Measurements from ENCODE around the gene MEIS2.
A peak's percentile ranks its signal among the peaks of the same experiment; 100 is the strongest.

The MEIS2 gene

DNA sequence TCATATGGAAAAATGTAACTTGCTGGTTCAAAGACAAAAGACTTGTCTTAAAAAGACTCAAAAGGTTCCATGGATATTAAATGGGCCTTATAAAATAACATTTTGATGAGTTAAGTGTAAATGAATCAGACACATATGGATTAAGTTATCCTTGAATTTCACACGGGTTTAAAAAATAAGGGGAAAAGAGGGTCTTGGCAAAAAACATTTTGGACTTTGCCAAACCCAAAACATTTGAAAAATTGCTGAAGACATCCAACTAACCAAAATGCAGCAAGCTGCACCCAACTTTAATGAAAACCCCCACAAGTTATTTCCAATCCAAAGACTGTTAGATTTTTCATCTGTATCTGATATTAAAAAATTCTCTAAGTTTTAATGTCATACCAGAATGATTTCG, 200.7 kb downstream of the MEIS2 start:
- DNase-seq (ENCODE audit: low spot score), result peak; percentile 22

DNA sequence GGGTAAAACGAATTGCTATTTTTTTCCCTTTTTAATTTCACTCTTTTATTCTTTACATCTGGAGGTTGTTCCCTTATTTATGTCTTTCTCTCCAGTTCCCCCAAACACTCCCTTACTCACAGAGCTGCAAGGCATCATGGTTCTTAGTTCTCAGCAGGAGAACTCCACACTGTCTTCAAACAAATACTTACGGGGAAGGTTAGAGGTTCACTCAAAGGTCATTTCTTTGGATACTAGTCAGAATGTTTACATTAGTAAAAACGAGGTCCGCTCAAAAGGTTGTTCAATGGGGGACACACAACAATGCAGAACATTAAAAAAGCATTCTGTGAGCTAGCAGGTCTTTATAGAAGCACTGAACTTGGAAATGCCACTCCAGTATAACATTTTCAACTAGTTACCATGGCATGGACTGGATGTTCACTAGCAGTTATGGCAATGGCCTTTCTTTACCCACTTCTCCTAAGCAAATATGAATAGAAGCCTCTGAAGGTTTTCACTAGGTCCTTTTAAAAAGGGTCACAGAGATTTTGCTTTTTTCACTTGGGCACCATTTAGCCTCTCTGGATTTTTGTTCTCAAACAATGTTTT, 201.7 kb downstream of the MEIS2 start:
- no peak for DNase-seq (ENCODE audit: low spot score)

DNA sequence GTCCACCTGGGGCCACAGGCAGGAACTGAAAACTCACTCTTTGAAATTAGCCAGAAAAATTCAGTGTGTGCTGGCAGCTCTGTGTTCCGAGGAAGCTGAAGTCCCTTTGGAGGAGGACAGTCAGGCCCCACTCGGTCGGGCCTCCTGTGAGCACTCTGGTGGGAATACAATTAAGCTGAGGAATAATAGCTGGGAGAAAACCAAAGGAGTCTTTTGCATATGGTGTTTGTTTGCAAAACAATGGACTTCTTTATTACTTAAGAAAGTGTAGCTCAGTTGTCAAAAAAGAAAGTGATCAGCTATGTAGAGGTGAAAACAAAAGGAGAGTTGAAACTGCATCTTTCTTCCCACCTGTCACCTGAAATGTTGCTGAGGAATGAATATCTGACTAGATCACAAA, 202.5 kb downstream of the MEIS2 start:
- DNase-seq (ENCODE audit: low spot score), result no peak

DNA sequence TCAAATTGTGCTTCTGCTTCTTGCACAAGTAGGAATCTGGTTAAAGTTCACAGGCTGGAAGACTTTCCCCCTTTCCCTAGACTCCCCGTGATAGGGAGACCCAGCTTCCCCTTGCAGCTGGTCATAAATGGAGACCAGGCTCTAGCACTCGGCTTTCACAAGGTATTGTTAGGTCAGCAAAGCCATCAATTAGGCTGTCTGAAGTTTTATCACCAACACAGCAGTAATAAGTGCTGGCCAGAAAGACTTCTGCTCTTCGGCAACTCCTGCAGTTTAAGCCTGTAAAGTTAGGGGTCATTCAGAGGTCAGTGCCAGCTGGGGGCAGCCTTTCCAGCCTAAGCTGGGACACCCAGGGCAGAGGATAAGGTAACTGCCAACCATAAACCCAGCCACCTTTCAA, 203.4 kb downstream of the MEIS2 start:
- DNase-seq (ENCODE audit: low spot score), result no peak

DNA sequence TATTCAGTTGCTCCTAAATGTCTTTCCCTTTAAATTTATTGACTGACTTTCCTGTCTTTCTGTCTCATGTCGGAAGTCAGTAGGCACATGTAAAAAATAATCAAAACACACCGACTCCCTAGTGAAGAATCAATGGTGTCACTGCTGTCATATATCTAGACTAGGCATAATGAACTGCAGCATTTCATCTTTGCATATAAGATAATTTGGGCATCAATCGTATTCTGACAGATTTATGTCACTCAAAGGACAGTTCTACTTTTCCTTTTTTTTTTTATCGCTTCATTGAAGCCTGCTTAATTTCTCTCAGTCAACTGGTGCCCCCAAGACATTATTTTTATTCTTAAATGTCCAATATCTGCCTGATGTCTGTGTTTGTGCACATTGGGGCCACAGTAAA, 206.3 kb downstream of the MEIS2 start:
- DNase-seq (ENCODE audit: low spot score), result no peak

DNA sequence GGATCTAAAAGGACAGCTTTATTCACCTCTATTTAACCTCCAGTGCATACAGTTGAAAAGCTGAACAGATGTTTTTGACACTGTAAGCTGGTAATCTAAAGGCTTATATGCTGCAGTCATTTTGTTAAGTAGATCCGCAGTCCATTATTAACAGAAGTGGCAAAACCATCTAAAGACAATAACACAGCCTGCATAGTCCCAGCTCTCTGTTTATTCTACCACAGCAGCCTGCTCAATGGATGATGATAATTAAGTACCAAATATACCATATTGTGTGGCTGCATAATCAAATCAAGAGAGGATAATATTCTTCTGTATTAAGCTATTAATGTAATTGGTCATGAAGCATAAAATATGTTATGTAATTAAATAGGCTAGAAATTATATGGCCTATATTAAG, 207.1 kb downstream of the MEIS2 start:
- no peak for DNase-seq (ENCODE audit: low spot score)

DNA sequence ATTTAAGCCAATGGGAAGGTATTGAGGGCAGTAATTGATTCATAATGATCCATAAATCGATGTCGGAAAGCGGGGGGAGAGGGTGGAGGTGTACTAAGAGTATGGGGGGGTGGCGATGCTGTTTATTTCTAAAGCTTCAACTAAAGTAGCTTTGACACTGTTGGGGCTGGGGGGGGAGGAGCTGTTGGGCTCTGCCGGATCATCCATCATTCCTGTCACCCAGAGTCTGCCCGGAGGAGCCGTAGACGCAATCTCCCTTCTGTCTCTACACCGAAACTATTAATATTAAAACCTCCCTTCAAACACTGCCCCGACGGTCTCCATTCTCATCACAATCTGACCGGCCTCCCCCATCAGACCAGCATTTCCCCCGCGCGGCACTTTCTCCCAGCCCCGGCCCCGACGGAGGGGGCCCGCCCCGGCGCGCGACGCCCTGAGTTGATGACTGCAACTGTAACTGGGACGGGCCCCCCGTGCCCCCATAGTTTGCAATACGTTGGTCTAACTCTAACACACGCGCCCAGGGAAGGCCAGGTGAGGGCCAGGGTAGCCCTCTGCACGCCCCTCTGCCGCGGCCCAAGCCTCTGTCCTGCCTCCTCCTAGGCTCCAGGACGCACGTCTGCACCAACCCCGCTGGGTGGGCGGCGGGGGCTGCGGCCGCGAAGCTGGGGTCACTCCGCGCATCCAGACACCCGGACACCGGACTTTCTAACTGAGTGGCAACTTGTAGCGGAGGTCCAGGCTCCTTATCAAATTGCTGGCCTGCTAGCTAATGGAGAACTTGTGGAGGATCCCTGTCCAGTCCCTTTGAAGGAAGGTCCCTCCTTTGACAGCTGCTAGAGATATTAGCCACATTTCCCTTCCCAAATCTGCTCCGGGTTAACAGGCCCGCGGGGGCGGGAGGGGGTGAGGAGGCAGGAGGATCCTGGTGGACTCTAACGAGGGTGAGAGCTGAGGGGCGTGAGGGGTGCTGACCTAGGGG, 212.0 kb downstream of the MEIS2 start:
- peak; percentile 69 for DNase-seq (ENCODE audit: low spot score)

DNA sequence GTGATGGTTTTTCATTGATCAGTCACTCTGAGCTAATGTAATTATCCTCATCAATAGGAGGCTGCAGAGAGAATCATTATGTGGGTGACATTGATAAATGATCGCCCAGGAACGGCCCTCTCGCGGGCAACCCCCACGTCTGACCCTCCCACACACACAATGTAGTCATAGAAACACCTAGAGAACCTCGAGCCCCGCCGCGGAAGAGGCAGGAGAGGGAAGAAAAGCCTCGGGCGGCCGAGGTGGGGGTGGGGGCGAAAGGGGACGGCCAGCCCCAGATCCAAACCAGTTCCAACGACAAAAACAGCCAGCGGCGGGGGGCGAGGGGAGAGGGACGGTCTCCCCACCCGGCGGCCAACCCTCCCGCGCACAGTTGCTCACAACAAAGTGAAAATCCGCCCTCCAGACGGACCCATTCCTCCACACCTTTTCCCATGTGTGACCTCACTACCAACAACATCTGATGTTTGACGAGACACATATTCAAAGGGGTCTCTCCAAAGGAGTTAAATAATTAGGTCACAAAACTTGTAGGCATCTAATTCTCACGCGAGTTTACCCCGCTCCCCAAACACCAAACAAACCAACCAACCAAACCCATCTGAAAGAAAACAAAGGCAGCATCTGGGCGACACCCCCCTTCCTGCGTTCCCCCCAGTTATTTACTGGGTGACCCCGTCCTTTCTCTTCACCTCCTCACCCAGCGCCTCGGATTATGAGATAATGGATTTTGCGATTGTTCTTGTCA, 213.0 kb downstream of the MEIS2 start:
- DNase-seq (ENCODE audit: low spot score), result peak; percentile 52

DNA sequence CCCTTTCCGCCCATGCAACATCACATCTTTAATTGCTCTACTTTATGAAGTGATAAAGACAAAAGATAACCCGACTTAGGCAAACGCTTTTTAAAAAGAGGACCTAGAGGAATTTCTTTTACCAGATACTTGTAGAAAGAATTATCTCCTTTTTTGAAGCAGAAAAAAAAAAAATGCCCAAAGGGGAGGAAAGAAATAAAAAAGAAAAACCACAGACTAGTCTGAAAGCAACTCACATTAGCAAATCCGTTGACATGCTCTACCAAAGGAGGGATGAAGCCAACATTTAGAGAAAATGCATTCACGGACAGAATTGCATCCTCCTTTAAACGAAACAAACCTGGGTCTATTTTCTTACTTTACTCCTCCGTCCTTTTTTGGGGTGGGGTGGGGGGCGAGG, 213.6 kb downstream of the MEIS2 start:
- DNase-seq (ENCODE audit: low spot score), result no peak

DNA sequence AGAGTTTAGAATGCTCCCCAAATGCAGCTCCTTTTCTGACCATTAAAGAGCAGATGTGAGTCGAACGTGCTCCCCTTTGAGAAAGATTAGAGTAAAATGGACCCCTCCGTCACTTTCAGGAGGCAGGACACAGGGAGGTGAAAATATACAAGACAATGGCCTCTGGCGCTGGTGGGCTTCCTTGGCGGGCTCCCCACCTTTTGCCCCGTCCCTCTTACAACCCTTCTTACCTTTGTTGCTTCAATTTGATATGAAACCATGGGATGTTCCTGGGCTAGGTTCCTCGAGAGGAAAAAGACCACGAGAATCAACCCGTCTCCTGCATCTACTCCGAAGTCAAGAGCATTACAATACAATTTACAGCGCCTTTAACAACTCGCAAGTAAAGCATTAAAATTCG, 214.2 kb downstream of the MEIS2 start:
- DNase-seq (ENCODE audit: low spot score), result no peak

DNA sequence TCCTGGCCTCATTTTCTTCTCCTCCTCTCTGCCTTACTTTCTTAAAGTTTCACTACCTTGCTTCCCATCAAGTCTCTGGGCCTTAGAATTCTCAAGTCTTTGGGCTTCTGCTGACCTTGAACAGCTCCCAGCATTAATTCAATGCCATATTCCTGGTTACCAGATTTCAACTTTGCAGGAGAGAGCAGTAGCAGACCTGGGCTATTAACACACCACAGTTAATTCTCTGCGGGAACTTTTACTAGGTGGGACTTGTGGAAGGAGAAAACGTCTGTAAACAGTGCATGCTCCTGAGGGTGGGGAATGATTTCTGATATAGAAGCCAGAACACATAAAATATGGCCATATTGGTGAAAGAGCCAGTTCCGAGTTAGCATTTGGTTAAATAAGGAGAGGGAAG, 214.6 kb downstream of the MEIS2 start:
- DNase-seq (ENCODE audit: low spot score), result no peak

DNA sequence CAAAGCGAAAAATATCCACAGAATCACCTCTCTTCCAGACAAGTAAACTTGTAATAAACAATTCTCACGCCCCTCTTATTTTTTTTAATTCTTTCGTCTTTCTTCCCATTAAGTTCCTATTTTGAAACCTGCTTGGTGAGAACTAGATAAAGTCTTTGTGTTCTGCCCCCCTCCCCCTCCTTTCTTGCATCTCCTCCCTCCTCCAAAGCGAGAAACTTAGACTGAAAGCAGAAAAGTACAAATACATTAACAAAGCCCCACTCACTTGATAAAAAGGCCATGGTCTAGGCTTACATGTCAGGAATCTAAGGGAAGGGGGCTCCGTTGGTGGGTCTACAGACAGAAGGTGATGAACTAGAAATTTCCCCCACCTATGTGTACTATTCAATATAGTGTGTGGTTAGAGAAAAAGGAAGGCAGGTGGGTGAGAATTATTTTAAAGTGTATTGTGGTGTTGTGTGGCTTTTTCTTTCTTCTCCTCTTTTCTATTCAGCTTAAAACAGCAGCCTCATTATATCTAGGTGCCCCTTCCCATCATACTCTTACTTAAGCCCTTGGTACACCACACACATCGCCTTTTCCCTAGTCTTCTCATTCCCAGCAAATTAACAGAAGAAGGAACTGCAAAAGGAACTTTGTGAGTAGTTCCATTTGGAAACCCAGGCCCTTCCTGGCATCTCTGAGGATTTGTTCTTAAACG, 215.3 kb downstream of the MEIS2 start:
- DNase-seq (ENCODE audit: low spot score), result no peak

DNA sequence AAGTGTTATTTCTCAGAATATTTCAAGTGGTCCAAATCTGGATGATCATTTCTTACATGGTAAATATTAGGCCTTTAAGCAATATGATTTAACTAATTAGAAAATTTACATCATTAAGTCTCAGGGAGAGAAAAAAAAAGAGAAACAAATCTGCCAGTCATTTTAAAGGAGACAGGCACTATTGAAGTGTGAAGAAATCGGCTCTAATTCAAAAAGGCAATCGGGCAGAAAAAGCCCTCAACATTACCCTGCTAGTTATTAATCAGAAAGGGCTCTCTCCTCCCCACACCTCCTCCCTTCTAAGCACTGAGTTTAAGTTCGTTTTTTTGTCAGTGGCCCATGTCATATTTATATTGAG, 215.9 kb downstream of the MEIS2 start:
- no peak for DNase-seq (ENCODE audit: low spot score)

DNA sequence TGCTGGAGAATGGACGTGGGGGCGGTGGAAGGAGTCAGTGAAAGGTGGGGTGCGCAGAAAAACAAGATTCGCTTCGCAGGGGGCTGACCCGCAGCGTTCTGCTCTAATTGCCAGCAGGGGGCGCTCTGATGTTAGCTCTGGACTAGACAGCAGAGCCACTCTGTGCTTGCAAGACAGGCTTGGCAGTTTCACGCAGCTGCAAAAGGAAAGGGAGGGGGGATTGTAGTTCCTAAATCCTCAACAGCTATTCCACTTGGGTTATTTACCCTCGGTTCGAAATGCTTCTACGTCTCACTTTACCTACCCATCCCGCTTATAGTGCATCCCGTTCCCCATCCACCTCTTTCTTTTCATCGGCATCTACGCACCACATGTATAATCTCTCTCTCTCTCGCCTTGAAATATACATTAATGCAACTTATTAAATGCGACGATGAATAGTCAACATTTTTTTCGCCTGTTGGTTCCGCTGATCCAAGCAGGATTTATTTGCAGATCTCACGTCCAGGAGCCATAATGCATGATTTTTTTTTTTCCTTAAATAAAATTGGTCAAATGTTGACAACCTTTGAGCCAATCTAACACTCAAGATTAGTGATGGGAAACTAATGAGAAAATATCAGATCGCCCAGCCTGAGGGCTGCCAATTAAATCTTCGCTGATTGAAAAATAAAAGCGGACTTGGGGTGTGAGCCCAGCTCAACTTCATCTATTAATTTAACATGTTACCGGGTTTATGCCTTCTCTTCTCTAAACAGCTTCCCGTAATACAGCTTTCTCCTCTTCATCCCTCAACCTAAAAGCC, 216.4 kb downstream of the MEIS2 start:
- peak; percentile 91 for DNase-seq (ENCODE audit: low spot score)

DNA sequence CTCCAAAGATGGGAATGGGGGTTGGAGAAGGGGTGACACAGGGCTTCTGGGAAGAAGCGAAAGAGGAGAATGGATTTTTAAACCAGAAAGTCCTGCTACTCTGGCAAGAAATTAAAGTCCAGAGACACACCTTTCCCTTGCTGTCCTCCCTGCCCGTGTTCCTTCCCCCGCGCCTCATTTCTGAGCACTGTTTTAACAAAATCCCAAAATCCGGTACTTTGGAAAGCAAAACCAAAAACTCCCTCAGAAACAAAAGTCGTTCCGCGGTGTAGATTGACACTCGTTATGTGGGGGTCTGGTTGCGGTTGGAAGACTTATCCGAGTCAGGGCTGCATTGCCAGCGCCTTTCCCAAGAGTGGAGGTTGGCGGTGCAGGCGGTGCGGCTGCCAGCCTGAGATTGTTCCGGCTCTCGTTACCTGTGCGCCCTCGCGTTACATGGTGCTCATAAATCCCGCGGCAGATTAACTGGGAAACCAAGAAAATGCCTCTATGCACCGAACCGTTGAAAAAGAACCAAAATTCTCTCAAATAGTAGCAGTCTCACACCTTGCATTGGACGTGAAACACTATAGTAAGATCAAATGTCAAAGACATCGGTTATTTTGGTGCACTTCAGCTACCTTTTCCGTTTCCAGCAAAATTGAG, 217.7 kb downstream of the MEIS2 start:
- no peak for DNase-seq (ENCODE audit: low spot score)

DNA sequence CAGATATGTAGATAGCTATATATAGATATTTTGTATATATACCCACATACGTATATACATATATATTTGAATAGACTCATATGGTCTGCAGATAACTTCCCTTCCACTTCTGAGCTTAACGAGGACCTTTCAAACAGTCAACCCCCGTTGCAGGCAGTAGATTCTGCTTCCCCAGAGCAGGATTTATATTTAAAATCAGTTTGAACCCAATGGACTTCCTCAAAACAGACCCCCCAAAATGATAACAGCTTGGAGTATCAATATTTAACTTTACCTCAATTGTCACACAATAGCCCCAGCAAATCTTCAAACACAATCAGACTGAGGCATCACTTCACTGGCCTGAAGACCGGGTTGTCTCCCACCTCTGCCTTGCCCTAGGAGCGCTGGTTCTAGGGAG, 218.3 kb downstream of the MEIS2 start:
- DNase-seq (ENCODE audit: low spot score), result no peak

DNA sequence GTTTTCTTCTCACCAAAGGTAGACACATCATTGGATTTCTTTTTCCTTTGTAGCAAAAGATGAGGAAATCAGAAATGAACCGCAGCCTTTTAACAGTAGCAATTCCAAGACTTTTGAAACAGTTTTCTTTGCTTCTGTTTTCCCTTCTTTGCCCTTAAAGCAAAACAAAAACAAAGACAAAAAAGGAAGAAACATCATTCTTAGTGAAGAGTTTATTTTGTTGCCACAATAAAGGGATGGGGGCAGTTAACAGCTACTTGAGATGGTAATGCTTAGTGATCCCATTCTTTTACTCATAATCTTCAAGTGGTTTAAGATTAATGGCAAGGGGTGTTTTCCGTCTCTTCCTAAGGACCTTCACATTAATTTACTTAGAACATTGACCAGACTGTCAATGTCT, 218.8 kb downstream of the MEIS2 start:
- DNase-seq (ENCODE audit: low spot score), result no peak

DNA sequence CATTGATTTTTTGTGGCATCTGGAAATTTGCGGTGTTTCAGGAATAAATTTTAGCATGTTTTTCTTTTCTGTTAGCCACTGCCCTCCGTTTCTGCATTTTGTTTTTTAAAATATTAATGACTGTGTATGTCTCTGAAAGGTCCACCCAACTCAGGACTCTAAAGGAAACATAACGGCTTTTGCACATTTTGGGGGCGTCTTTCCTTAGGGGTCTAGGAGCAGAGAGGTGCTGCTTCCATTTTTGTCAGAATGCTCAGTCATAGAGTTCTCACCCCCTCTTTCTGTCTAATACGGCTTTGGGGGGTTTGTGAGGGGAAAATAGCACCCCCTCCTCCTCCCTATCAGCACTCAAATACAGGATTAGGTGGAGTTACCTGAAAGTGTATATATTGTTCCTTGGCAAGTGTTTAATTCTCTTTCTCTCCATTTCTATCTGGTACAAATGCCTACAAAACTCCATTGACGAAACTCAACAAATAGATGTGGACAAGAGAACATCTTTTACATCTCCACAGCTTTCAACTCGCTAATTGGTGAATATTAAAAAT, 219.4 kb downstream of the MEIS2 start:
- no peak for DNase-seq (ENCODE audit: low spot score)

DNA sequence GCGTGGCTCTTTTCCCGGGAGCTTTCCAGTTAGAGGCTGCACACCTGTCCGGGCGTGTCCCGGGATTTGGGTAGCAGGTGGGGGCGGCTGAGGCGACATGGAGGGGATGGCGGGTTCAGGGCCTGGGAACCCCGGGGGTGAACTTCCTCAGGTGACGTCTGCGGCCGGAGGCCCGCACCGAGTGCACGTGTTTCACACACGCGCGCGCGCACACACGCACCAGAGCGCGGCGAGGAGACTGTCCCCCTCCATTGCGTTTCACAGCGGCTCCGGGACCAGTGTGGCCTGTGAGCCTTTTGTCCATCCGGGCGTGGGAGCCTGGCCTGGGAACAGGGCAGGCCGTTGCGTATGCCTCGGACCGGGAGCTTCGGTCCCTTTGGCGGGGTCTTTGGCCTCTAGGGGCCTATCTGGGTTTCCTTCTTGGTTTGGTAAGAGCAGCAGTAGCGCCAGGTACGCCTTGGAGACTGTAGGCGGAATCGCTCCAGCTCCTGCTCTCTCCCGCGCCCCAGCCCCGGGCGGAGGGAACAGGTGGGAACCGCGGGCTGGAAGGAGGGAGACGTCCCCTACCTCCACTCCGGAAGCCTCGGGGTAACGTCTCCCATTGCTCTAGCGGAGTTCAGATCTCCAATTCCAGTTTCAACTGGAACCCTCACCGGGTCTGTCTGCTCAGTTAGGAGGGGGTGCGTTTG, 220.0 kb downstream of the MEIS2 start:
- no peak for DNase-seq (ENCODE audit: low spot score)

DNA sequence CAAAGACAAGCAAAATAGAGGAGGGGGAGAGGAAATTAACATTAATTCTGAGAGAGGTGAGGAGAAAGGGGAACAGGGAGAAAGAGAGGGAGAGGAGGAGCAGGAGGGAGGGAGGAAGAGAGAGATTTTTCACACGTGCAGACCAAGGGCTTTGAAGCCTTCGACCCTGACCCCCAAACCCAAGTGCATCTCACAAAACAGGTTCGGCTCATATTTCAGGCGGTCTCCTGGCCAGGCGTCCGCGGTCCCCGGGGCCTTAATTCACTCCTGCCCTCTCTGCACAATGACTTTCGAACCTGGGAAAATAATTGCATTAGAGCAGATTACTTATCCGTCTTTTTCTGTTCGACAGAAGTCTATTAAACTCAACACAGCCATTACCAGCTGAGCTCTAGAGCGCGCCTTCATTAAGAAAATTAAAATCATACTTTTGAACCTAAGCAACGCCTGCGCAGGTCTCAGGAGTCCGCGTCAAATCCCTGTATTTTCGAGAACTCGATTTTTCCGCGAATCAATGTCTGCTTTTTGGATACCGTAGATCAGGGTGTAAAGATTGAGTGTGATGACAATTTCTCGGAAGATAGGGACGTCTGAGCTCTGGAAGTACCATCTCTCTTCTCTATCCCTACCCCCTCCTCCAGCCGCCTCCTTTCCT, 220.7 kb downstream of the MEIS2 start:
- DNase-seq (ENCODE audit: low spot score), result no peak

Measured in GM03348 (cell line).